Duodenal mucosa (tissue), 2 donors: ENCODE data around the gene KSR2.

Experiments used
- H3K27ac ChIP-seq: one replicate; pipeline ENCODE4 v1.7.0; 2013; ENCODE audit warnings: low read depth, low read length
- H3K27me3 ChIP-seq, 2 donors: one replicate each; pipeline ENCODE4 v1.7.0; 2013; ENCODE audit warnings: low read length in 2 of 2, control low read depth in 1 of 2; ENCODE audit not compliant: insufficient read depth in 2 of 2, control insufficient read depth in 1 of 2
- H3K36me3 ChIP-seq, 2 donors: one replicate each; pipeline ENCODE4 v1.7.0; 2013; ENCODE audit warnings: low read length in 2 of 2, control low read depth in 1 of 2; ENCODE audit not compliant: insufficient read depth in 2 of 2, control insufficient read depth in 1 of 2
- H3K4me1 ChIP-seq, 2 donors: one replicate each; pipeline ENCODE4 v1.7.0; 2013; ENCODE audit warnings: low read length in 2 of 2, control low read depth in 1 of 2; ENCODE audit not compliant: insufficient read depth in 2 of 2, control insufficient read depth in 1 of 2
- H3K4me3 ChIP-seq, 2 donors: one replicate each; pipeline ENCODE4 v1.7.0; 2013; ENCODE audit warnings: low read length in 2 of 2, low read depth in 1 of 2
- H3K9ac ChIP-seq, 2 donors: one replicate each; pipeline ENCODE4 v1.7.0; 2013; ENCODE audit warnings: low read length in 2 of 2, low read depth in 1 of 2
- H3K9me3 ChIP-seq, 2 donors: one replicate each; pipeline ENCODE4 v1.7.0; 2013; ENCODE audit warnings: low read length in 2 of 2, control low read depth in 1 of 2; ENCODE audit not compliant: control insufficient read depth in 1 of 2

Gene KSR2

GRCh38 chr12:117486840-117487659, 481.7 kb downstream of the KSR2 start:
- Histone ChIP-seq H3K36me3 (no peaks in the 10 kb centered on the region), H3K27ac (no peak overlapping the region), H3K4me3 (no peak overlapping the region), H3K9ac (no peak overlapping the region), H3K4me1 (no peaks in the 10 kb centered on the region), H3K9me3 (no peaks in the 10 kb centered on the region), H3K27me3 (no peaks in the 10 kb centered on the region)

DNA sequence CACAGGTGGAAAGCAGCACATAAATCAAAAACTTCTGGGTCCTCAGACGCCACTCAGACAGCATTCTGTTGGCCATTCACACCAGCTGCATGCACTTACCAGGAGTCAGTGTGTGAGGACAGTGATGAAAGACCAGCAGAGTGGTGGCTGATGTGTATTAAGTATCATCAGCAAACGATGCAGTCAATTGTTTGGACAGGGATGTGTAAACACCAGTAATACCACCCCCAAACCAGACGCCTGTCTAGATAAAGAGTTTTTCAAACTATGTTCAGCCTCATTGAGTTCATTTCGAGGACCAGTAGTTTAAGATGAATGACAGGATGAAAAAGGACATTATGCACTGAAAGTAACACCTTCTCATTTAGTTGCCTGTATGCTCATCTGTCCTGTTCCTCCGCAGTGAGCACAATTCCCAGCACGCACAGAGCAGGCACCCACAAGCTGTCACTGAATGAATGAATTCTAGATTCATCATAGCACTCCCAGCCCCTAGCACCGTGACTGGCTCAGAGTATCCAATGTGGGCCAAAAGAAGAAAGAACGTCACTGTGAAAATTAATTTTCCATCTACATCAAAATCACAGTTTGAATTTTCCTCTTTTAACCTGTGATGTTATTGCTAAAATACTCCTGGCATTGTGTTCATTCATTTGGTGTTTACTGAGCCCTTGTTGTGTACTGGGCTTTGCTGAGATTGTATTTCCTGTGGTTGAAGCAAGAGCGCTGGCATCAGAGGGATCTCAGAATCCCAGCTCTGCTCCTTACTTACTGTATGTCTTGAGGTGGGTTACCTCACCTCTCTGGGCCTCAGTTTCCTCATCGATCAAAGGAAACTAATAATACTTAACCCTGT, 482.6 kb downstream of the KSR2 start:
- no peaks in the 10 kb centered on the region for H3K9me3 ChIP-seq
- H3K9ac ChIP-seq, result no peak overlapping the region
- H3K36me3 ChIP-seq, result no peaks in the 10 kb centered on the region
- no peaks in the 10 kb centered on the region for H3K27me3 ChIP-seq
- no peaks in the 10 kb centered on the region for H3K4me1 ChIP-seq
- no peak overlapping the region for H3K4me3 ChIP-seq
- no peak overlapping the region for H3K27ac ChIP-seq

GRCh38 chr12:117484901-117485300, 483.9 kb downstream of the KSR2 start:
- Histone ChIP-seq H3K36me3 (no peaks in the 10 kb centered on the region), H3K9me3 (no peaks in the 10 kb centered on the region), H3K27me3 (no peaks in the 10 kb centered on the region), H3K4me1 (no peaks in the 10 kb centered on the region), H3K9ac (no peak overlapping the region), H3K4me3 (no peak overlapping the region), H3K27ac (no peak overlapping the region)

DNA sequence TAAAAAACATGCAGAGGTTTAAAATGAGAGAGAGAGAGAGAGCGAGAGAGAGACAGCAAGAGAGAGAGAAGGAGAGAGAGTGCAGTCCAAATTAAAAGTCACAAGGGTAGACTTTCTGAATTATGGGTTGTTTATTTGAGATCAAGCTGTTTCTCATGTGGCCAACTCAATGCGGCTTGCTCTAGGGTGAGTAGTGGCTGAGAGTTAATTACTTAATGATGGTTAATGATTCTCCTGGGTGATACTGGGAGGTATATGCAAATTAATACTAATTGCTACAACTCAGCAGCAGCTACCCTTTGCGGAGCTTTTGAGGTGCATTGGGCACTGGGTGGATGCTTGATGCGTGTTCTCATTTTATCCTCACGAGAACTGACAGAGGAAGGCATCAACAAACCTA, 485.3 kb downstream of the KSR2 start:
- Histone ChIP-seq H3K36me3 (no peaks in the 10 kb centered on the region), H3K4me1 (no peaks in the 10 kb centered on the region), H3K4me3 (no peak overlapping the region), H3K9me3 (no peaks in the 10 kb centered on the region), H3K9ac (no peak overlapping the region), H3K27me3 (no peaks in the 10 kb centered on the region), H3K27ac (no peak overlapping the region)

GRCh38 chr12:117481470-117481869, 487.3 kb downstream of the KSR2 start:
- Histone ChIP-seq H3K9me3 (no peaks in the 10 kb centered on the region), H3K36me3 (no peaks in the 10 kb centered on the region), H3K9ac (no peak overlapping the region), H3K27me3 (no peaks in the 10 kb centered on the region), H3K4me1 (no peaks in the 10 kb centered on the region), H3K4me3 (no peak overlapping the region), H3K27ac (no peak overlapping the region)

DNA sequence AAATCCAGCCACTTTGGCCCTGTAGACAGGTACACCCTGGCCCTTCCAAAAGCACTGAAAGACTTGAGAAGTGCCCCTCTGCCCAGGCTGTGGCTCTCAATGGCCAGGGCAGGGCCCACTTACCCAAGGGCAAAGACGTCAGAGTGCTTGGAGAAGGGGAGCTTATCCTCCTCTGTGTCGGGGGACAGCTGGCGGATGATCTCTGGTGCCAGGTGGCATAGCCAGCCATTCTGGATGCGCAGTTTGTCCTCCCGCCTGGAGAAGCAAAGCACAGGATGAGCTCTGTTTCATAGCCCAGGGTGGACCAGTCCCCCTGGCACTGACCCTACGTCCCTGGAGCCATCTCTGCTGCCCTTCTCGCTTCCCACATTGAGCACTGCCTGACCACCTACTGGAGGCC, 492.4 kb downstream of the KSR2 start:
- H3K9ac ChIP-seq, result no peak overlapping the region
- H3K4me1 ChIP-seq, result no peaks in the 10 kb centered on the region

DNA sequence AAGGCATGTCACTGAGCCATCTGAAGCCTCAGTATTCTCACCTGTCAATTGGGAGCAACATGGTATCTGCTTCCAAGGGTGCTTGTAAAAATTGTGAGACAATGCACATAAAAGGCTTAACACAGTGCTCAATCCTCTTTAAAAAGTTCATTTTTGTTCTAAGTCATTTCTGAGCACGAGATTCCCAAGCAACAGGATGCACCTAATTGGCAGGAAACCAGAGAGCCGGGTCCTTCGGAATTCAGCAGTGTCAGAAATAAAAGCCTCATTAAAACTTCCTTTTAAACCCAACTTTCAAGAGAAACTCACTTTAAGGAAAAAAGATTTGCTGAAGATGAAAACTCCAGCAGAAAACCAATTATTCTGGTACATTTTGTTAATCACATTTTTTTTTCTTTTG, 494.9 kb downstream of the KSR2 start:
- H3K36me3 ChIP-seq, result no peaks in the 10 kb centered on the region
- H3K27ac ChIP-seq, result no peak overlapping the region
- no peak overlapping the region for H3K4me3 ChIP-seq
- peaks cover 5 to 7% of the 10 kb centered on the region in 2 donors for H3K9me3 ChIP-seq
- no peaks in the 10 kb centered on the region for H3K27me3 ChIP-seq
- H3K9ac ChIP-seq, result no peak overlapping the region
- no peaks in the 10 kb centered on the region for H3K4me1 ChIP-seq

More for the DNA sequence above, 492.4 kb downstream of the KSR2 start:
- no peaks in the 10 kb centered on the region for H3K9me3 ChIP-seq
- H3K27me3 ChIP-seq, result no peaks in the 10 kb centered on the region
- no peak overlapping the region for H3K27ac ChIP-seq
- H3K4me3 ChIP-seq, result no peak overlapping the region
- H3K36me3 ChIP-seq, result no peaks in the 10 kb centered on the region

GRCh38 chr12:117472983-117473382, 495.8 kb downstream of the KSR2 start:
- H3K27me3 ChIP-seq, result no peaks in the 10 kb centered on the region
- H3K4me3 ChIP-seq, result no peak overlapping the region
- no peak overlapping the region for H3K27ac ChIP-seq
- H3K36me3 ChIP-seq, result no peaks in the 10 kb centered on the region
- H3K4me1 ChIP-seq, result no peaks in the 10 kb centered on the region
- H3K9ac ChIP-seq, result no peak overlapping the region
- H3K9me3 ChIP-seq, result peaks cover 5 to 7% of the 10 kb centered on the region in 2 donors

DNA sequence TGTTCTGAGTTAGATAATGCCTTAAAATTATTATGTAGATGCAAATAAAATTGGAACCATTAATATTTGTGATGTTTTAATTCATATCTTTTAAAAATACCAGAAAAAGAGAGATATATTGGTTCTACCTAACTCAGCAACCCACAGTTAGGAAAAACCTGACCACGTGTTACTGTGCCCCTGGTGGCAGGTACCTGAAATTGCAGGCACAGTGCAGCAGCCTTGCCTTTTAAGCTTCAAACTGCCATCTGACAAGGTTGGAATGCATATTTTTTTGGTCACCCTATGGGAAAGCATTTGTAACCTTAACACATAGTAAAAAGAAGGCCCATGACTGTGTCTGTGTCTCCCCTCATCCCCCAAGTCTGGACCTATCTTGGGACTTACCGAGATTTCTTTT, 498.0 kb downstream of the KSR2 start:
- Histone ChIP-seq H3K9ac (no peak overlapping the region), H3K4me1 (no peaks in the 10 kb centered on the region), H3K36me3 (no peaks in the 10 kb centered on the region), H3K4me3 (no peak overlapping the region), H3K9me3 (peaks cover 5 to 7% of the 10 kb centered on the region in 2 donors), H3K27ac (no peak overlapping the region), H3K27me3 (no peaks in the 10 kb centered on the region)

DNA sequence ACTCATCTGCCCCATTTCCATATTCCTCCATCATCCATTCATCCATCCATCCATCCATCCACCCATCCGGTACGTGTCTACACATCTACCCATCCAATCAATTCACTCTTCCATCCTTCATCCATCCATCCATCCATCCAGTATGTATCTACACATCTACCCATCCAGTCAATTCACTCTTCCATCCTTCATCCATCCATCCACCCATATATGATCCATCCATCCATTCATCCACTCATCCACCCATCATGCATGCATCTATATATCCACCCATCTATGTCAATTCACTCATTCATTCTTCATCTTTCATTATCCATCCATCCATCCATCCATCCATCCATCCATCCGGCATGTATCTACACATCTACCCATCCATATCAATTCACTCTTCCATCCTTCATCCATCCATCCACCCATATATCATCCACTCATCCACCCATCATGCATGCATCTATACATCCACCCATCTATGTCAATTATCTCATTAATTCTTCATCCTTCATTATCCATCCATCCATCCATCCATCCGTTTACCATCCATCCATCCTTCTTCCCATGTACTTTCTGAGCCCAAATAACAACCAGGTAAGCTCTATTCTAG, 498.8 kb downstream of the KSR2 start:
- Histone ChIP-seq H3K27ac (no peak overlapping the region), H3K9me3 (peaks cover 5 to 7% of the 10 kb centered on the region in 2 donors), H3K4me3 (no peak overlapping the region), H3K4me1 (no peaks in the 10 kb centered on the region), H3K27me3 (no peaks in the 10 kb centered on the region), H3K9ac (no peak overlapping the region), H3K36me3 (no peaks in the 10 kb centered on the region)
